Loucy (cell line): ENCODE data around the gene MAP6.

Experiments used
- H2AFZ ChIP-seq: fragments of 200-600 bp; sonication (generic); 2 replicates; pipeline ENCODE4 v1.6.0; 2016; ENCODE audit warnings: antibody characterized with exemption, mild to moderate bottlenecking, low read length, moderate library complexity
- H3F3A ChIP-seq: fragments of 200-600 bp; 2 replicates; pipeline ENCODE4 v1.6.0; 2016; ENCODE audit warnings: antibody characterized with exemption, low read depth, mild to moderate bottlenecking
- H3K27me3 ChIP-seq: fragments of 200-600 bp; sonication (generic); 2 replicates; pipeline ENCODE4 v1.6.1; 2014; ENCODE audit warnings: low read length, mild to moderate bottlenecking; ENCODE audit not compliant: insufficient read depth, poor library complexity, severe bottlenecking
- H3K36me3 ChIP-seq: fragments of 200-600 bp; sonication (generic); 2 replicates; pipeline ENCODE4 v1.6.1; 2016; ENCODE audit warnings: low read length; ENCODE audit not compliant: insufficient read depth
- H3K4me1 ChIP-seq: fragments of 200-600 bp; sonication (generic); 2 replicates; pipeline ENCODE4 v1.5.1; 2014; ENCODE audit warnings: low read length, mild to moderate bottlenecking; ENCODE audit not compliant: insufficient read depth, poor library complexity, severe bottlenecking
- H3K4me2 ChIP-seq: fragments of 200-600 bp; sonication (generic); 2 replicates; pipeline ENCODE4 v1.6.0; 2014; ENCODE audit warnings: antibody characterized with exemption, low read length, low read depth, mild to moderate bottlenecking; ENCODE audit not compliant: poor library complexity, severe bottlenecking
- H3K4me3 ChIP-seq: fragments of 200-600 bp; sonication (generic); 2 replicates; pipeline ENCODE4 v1.5.1; 2014; ENCODE audit warnings: low read length, mild to moderate bottlenecking, mixed read lengths; ENCODE audit not compliant: poor library complexity, severe bottlenecking
- H3K79me2 ChIP-seq: fragments of 200-600 bp; sonication (generic); 2 replicates; pipeline ENCODE4 v1.6.1; 2014; ENCODE audit warnings: low read length; ENCODE audit not compliant: insufficient read depth
- H3K9ac ChIP-seq: fragments of 200-600 bp; sonication (generic); 2 replicates; pipeline ENCODE4 v1.6.0; 2014; ENCODE audit warnings: mild to moderate bottlenecking, low read depth, low read length, moderate library complexity; ENCODE audit not compliant: poor library complexity, severe bottlenecking
- H3K9me2 ChIP-seq: fragments of 200-600 bp; sonication (generic); replicated peaks from 2 replicates; pipeline ENCODE4 v1.6.1; 2016; ENCODE audit warnings: low read depth, low read length, mixed read lengths
- H3K9me3 ChIP-seq: fragments of 200-600 bp; sonication (generic); 2 replicates; pipeline ENCODE4 v1.6.1; 2014; ENCODE audit warnings: mild to moderate bottlenecking, antibody characterized with exemption, low read length, low read depth; ENCODE audit not compliant: insufficient read depth
- H4K20me1 ChIP-seq: fragments of 200-600 bp; sonication (generic); 2 replicates; pipeline ENCODE4 v1.6.0; 2014; ENCODE audit warnings: antibody characterized with exemption, low read length, mild to moderate bottlenecking; ENCODE audit not compliant: insufficient read depth, poor library complexity, severe bottlenecking
- EZH2phosphoT487 ChIP-seq: fragments of 200-600 bp; IDR thresholded peaks from 2 replicates; pipeline ENCODE4 v1.6.1; 2018; ENCODE audit warnings: antibody characterized with exemption, mild to moderate bottlenecking, moderate library complexity, borderline replicate concordance
- TF ChIP-seq, protein P1 (sequence below): fragments of 200-600 bp; sonication (generic); conservative IDR thresholded peaks from 2 replicates; pipeline ENCODE4 v1.5.1; 2014; ENCODE audit warnings: mild to moderate bottlenecking, antibody characterized with exemption, low read length

Gene MAP6

DNA sequence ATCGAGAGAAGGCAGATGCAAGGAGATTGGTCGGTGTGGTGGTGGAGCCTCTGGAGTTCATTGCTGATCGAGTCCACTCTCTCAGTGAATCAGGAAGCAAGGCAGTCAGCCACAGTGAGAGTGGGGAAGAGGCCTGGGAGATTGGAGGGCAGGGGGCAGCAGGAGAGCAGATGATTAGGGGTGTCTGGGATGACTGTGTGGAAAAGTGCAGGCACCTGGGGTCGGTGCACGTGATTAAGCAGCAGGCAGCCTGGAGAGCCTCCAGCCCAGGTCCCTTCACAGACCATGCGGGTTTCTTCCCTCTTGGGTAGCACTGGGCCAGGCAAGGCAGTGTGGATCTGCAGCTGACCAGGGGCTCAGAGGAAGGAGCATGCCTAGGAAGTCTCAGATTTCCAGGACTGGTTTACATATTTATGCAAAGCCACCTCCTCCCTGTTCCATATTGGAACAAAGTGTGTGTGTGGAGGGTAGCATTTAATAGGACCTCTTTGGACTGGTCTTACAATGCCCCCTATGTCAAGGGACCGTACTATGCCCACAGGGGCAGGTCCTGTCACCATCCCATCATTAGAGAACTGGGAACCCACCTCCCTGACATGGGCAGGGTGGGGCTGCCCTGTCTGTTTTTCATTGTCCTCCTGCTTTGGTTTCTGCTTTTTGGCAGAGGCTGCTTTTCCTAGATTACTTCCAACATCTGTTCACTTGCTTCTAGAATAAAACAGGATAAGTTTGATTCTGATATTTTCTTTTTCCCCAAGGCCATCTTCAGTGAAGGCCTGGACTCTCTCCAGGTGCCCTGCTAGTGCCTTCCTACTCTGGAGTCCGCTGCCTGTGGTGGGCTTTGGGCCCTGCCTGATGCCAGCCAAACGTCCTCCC is 129.1 kb downstream of the MAP6 start:
- TF ChIP-seq, protein P1, sequence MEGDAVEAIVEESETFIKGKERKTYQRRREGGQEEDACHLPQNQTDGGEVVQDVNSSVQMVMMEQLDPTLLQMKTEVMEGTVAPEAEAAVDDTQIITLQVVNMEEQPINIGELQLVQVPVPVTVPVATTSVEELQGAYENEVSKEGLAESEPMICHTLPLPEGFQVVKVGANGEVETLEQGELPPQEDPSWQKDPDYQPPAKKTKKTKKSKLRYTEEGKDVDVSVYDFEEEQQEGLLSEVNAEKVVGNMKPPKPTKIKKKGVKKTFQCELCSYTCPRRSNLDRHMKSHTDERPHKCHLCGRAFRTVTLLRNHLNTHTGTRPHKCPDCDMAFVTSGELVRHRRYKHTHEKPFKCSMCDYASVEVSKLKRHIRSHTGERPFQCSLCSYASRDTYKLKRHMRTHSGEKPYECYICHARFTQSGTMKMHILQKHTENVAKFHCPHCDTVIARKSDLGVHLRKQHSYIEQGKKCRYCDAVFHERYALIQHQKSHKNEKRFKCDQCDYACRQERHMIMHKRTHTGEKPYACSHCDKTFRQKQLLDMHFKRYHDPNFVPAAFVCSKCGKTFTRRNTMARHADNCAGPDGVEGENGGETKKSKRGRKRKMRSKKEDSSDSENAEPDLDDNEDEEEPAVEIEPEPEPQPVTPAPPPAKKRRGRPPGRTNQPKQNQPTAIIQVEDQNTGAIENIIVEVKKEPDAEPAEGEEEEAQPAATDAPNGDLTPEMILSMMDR = no peak
- no peak for TF ChIP-seq EZH2phosphoT487
- Histone ChIP-seq H3K4me1 (peaks cover 5% of the 10 kb centered on the region), H3K4me2 (no peak overlapping the region), H4K20me1 (no peaks in the 10 kb centered on the region), H3K4me3 (no peak overlapping the region), H3K36me3 (no peaks in the 10 kb centered on the region), H3F3A (no peaks in the 10 kb centered on the region), H3K9ac (no peak overlapping the region), H3K27me3 (no peaks in the 10 kb centered on the region), H3K9me2 (no peaks in the 10 kb centered on the region), H3K9me3 (no peaks in the 10 kb centered on the region), H2AFZ (no peak overlapping the region), H3K79me2 (no peaks in the 10 kb centered on the region)

DNA sequence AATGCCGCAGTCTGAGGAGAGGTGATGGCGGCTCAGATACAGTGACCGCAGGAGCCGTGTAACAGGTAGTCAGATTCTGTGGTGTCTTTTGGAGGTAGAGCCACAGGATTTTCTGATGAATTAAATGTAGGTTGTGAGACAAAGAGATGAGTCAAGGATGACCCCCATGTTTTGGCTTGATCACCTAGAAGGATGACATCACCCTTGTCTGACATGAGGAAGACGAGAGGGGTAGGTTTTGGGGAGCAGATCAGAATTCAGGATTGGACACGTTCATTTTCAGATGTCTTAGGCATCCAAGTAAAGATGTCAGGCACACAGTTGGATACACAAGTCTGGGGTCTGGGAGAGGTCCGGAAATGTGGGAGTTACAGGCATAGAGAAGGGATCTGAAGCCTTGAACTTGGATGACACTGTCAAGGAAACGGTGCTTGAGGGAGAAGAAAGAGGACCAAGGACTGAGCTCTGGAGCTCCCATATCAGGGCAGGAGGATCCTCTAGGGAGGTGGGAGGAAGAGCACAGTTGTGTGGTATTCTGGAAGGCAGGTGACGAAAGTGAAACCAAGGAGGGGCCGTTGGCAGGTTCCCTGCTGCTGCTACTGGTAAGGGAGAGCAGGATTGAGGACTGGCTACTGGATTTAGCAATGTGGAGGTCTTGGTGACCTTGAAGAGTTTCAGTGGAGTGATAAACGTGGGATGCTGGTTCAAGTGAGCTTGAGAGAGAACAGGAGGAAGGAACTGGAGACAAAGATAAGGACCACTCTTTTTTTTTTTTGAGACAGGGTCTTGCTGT is 130.5 kb downstream of the MAP6 start:
- Histone ChIP-seq H4K20me1 (no peaks in the 10 kb centered on the region), H3K4me1 (peaks cover 10% of the 10 kb centered on the region), H3K27me3 (no peaks in the 10 kb centered on the region), H2AFZ (no peak overlapping the region), H3K4me2 (no peak overlapping the region), H3K4me3 (no peak overlapping the region), H3K9me2 (no peaks in the 10 kb centered on the region), H3K79me2 (no peaks in the 10 kb centered on the region), H3K9me3 (no peaks in the 10 kb centered on the region), H3K36me3 (no peaks in the 10 kb centered on the region), H3K9ac (no peak overlapping the region), H3F3A (no peaks in the 10 kb centered on the region)
- TF ChIP-seq, protein P1 = no peak
- TF ChIP-seq EZH2phosphoT487 = no peak

DNA sequence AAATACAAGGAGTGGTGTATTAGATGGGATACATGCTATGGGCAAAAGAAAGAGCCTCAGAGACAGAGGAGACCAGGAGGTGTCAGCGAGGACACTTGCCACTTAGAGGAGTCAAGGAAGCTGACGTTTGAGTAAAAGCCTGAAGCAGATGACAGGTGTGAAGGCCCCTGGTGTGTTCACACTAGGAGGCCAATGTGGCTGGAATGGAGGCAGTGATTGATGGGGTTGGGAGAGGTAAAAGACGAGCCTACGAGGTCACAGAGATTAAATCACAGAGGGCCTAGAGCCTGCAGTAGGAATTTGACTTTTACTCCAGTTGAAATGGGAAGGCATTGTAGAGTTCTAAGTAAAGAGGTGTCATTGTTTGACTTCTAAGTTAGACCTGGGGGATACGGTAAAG is 131.1 kb downstream of the MAP6 start:
- Histone ChIP-seq H3K79me2 (no peaks in the 10 kb centered on the region), H2AFZ (no peak overlapping the region), H3K4me3 (no peak overlapping the region), H3K9ac (no peak overlapping the region), H3K4me1 (peaks cover 10% of the 10 kb centered on the region), H3K27me3 (no peaks in the 10 kb centered on the region), H3K36me3 (no peaks in the 10 kb centered on the region), H3F3A (no peaks in the 10 kb centered on the region), H4K20me1 (no peaks in the 10 kb centered on the region), H3K9me2 (no peaks in the 10 kb centered on the region), H3K4me2 (no peak overlapping the region), H3K9me3 (no peaks in the 10 kb centered on the region)
- TF ChIP-seq EZH2phosphoT487 = no peak
- TF ChIP-seq, protein P1 = no peak
